Raji (cell line): Measurements from ENCODE around the gene PNPLA3.

Experiments used
- POLR2A ChIP-seq: IDR thresholded peaks from 2 replicates; pipeline ENCODE4 v1.6.1; 2011; ENCODE audit warnings: low read depth, low read length, control low read depth; ENCODE audit not compliant: insufficient read depth

PNPLA3 gene

GRCh38 chr22:43905681-43906080, 17.9 kb upstream of the PNPLA3 start:
- no peak for TF ChIP-seq POLR2A

DNA sequence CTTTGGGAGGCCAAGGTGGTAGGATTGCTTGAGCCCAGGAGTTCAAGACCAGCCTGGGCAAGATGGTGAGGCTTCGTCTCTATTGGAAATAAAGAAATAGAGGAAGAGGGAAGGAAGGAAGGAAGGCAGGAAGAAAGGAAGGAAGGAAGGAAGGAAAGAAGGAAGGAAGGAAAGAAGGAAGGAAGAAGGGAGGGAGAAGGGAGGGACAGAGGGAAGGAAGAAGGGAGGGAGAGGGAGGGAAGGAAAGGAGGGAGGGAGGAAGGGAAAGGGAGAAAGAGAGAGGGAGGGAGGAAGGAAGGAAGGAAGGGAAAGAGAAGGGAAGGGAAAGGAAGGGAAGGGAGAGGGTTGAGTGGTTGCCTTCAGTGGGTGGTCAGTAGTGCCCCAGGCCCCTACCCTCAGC, 13.9 kb upstream of the PNPLA3 start:
- no peak for TF ChIP-seq POLR2A

DNA sequence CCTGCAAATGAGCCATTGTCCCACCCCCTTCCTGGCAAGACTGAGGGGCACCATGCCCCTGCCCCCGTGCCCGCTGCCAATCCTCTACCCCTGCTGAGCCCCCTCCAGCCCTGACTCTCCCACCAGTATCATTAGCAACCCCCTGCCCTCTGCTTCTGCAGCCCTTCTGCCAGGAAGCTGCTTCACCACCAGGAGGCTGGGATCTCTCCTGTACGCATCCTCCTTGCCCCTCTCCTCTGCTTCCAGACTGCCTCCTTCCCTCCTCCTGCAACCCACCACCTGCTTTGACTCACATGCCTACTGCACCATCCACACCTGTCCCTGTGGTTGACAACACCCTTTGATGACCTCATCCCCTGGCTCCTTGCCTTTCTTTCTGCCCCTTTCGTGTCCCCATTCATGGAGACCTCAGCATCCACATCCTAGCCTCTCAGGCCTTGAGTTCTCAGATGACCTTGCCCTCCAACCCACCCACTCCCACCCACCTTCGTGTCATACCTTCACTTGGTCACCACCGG, 13.4 kb upstream of the PNPLA3 start:
- no peak for TF ChIP-seq POLR2A

GRCh38 chr22:43911351-43911750, 12.3 kb upstream of the PNPLA3 start:
- no peak for TF ChIP-seq POLR2A

DNA sequence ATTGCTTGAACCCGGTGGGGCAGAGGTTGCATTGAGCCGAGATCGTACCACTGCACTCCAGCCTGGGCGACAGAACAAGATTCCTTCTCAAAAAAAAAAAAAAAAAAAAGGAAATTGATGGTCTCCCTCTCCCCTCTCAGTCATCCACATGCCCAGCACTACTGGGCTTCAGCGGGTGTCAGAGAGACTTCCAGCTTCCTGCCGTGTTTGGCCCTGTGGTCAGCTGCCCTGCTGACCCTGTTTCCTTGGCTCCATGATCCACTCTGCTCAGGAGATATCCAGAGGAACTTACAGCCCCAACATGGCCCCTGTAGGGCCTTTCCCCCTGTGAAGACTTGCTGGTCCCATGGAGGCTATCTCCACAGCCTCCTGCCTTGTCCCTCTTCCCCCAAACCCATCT, 6.1 kb upstream of the PNPLA3 start:
- no peak for TF ChIP-seq POLR2A

GRCh38 chr22:43919106-43919973, 4.3 kb upstream of the PNPLA3 start:
- TF ChIP-seq POLR2A, result no peak

- TF ChIP-seq POLR2A, result no peak
Observed at GRCh38 chr22:43921370-43921769, 2.2 kb upstream of the PNPLA3 start.

DNA sequence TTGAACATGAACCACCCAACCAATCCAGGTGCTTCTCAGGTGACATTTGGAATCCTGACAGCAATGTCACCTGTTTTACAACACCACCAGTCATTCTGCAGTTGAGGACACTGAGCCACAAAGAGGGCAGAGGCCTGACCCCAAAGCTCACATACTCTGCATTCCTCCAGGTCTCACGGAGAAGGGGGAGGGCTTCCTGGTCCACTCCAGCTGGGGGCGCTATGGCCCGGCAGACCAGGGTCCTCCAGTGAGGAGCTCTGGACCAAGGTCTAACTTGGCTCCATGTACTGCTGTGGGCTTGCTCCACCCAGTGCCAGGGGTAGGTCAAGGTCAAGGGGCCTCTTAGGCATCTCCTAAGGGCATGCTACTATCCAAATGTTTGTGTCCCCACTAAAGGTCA, 1.5 kb upstream of the PNPLA3 start:
- no peak for TF ChIP-seq POLR2A

DNA sequence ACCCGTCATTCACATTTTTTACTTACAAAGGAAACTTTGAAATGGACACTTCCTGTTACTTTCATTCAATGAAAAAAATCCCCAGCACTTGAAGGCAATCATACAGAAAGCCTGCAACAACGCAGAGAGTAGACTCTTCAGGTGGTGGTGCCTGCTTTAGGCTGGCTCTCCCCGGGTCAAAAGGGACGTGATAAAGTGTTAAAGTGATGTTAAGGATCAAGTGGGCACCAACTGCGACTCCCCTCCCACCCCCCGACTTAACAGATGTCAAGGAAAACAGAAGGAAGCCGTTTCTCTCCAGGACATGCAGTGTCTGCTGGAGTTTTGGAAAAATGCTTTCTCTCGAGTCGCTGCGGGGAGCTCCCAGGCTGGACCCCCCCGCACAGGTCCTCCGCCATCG, 414 bp upstream of the PNPLA3 start:
- TF ChIP-seq POLR2A, result no peak

DNA sequence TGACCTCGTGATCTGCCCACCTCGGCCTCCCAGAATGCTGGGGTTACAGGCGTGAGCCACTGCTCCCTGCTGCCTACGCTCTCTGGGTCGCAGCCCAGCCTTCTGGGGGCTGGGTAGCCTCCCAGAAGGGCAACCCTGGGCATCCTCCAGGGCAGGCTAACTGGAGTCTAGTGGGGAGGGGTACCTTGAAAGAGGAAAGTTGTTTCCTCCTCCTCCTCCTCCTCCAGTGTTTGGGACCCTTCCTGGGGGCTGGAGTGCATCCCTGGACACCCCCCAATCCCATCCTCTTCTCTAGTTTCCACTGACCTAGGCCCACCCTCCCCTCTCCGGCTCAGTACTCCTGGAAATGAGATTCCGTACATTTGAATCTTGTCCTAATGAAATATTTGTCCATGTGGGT, 1.3 kb downstream of the PNPLA3 start:
- TF ChIP-seq POLR2A, result no peak

DNA sequence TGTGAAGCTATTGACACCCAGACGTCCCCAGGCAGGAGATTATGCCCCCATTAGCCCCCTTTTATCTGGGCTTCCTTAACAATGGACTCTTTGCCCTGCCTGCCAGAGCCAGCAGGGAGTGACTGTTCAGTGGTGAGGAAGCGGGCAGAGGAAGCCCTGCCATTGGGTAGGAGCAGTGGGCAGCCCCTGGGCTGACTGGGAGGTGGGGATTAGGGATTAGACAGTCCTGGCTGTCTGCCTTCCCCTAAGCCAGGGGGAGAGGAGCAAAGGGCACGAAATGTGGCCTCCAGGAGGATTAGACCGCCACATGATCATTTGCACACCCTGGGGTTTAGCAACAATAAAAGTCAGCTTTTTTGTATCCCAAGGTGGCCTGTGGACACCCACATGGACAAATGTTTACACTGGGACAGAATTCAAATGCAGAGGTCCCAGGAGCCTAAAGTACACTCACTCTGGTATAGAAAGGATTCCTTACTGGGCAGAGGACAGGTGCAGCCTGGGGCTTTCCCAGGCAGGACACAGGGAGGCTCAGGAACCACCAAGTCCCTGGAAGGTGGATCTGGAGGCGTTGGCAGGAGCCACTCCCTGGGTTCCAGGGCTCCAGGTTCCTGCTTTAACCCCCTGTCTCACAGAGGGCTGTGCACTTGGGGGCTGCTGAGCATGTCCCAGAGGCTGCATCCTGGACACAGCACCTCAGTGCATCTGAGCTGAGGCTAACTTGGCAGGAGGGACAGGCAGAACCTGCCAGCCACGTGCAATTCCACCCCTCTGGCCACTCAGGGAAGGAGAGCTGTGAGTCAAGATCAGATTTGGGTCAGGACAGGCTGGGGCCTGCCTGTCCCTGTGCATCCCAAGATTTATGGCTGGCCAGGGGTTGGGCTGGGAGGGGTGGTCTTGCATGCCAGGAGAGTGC, 2.1 kb downstream of the PNPLA3 start:
- TF ChIP-seq POLR2A, result no peak

GRCh38 chr22:43926349-43926710, 2.7 kb downstream of the PNPLA3 start:
- TF ChIP-seq POLR2A, result no peak

DNA sequence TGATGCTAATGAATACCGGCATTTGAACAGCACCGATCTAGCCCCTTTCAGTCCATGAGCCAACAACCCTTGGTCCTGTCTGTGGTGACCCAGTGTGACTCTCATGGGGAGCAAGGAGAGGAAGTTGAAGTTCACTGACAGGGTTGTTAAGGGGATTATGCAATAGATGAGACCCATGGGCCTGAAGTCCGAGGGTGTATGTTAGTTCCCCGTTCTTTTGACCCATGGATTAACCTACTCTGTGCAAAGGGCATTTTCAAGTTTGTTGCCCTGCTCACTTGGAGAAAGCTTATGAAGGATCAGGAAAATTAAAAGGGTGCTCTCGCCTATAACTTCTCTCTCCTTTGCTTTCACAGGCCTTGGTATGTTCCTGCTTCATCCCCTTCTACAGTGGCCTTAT, 4.9 kb downstream of the PNPLA3 start:
- no peak for TF ChIP-seq POLR2A

DNA sequence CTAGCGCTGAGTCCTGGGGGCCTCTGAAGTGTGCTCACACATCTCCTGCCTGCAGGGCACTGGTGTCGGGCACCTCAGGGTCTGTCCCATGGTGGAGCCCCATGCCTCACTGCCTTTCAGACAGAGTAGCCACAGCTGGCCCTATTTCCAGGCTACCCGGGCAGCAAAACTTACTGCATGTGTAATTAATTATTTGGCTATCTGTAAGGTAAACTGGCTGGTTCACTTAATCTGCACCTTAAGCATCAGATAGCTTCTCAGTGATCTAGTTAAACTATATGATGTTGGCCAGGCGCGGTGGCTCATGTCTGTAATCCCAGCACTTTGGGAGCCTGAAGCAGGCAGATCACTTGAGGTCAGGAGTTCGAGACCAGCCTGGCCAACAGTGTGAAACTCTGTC, 5.3 kb downstream of the PNPLA3 start:
- no peak for TF ChIP-seq POLR2A

- TF ChIP-seq POLR2A, result no peak
Observed at GRCh38 chr22:43931771-43932170, 8.2 kb downstream of the PNPLA3 start.

DNA sequence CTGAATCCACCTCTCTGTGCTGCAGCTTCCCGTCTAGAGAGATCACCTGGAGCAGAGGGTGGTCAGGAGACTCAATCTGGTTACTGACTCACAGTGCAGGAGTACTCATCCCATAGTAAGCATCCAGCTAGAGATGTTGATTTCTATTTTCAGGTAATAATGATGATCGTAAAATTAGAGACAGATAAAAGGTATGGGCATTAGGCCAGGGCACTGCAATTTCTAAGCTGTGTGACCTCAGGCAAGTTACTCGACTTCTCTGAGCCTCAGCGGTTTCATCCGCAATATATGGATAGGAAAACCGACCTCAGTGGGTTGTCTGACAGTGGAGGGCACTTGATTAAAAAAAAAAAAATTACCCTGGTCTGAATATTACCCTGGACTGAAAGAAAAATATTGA, 17.8 kb downstream of the PNPLA3 start:
- TF ChIP-seq POLR2A, result no peak
